SW 1271 (cell line): ENCODE results near the gene CSK.
A peak's percentile ranks its signal among the peaks of the same experiment; 100 is the strongest.

Experiments used
- DNase-seq, 2 experiments: peaks; one replicate each; lab custom pipeline; 2025; lab: John Stamatoyannopoulos, UW

Gene CSK

GRCh38 chr15:74826364-74826819 lies 44.5 kb downstream of the CSK start, which contains the start of gene CPLX3:
Gene CPLX3 (plus strand): TSS chr15:74826627. CDS start chr15:74826704, 77 bp downstream.
- no peak for DNase-seq

GRCh38 chr15:74826921-74827320 lies 45.0 kb downstream of the CSK start:
- DNase-seq: no peak

- no peak for DNase-seq
Observed at GRCh38 chr15:74827614-74828013, 45.7 kb downstream of the CSK start.

GRCh38 chr15:74828835-74829234 lies 47.0 kb downstream of the CSK start:
- no peak for DNase-seq

GRCh38 chr15:74829486-74829885 lies 47.6 kb downstream of the CSK start:
- DNase-seq: no peak

- no peak for DNase-seq
Observed at GRCh38 chr15:74829991-74830390, 48.1 kb downstream of the CSK start.

GRCh38 chr15:74830868-74831267 lies 49.0 kb downstream of the CSK start:
- no peak for DNase-seq

GRCh38 chr15:74831813-74832495 lies 50.1 kb downstream of the CSK start:
- DNase-seq: no peak

GRCh38 chr15:74832826-74833225 lies 50.9 kb downstream of the CSK start:
- DNase-seq: no peak

- DNase-seq: no peak
Observed at GRCh38 chr15:74833376-74834107, 51.7 kb downstream of the CSK start.

GRCh38 chr15:74835312-74835823 lies 53.5 kb downstream of the CSK start:
- peak; percentile 35 to 63 for DNase-seq

- no peak for DNase-seq
Observed at GRCh38 chr15:74836846-74837245, 55.0 kb downstream of the CSK start.

GRCh38 chr15:74837482-74838136 lies 55.7 kb downstream of the CSK start:
- DNase-seq: no peak

GRCh38 chr15:74838137-74838516 lies 56.2 kb downstream of the CSK start:
- no peak for DNase-seq

- no peak for DNase-seq
Observed at GRCh38 chr15:74838746-74839525, 57.1 kb downstream of the CSK start.

GRCh38 chr15:74839526-74840395 lies 57.9 kb downstream of the CSK start:
- no peak for DNase-seq

- no peak for DNase-seq
Observed at GRCh38 chr15:74840851-74841775, 59.2 kb downstream of the CSK start.

- DNase-seq: no peak
Observed at GRCh38 chr15:74841891-74842373, 60.1 kb downstream of the CSK start.

- DNase-seq: peak; percentile 42 to 75
Observed at GRCh38 chr15:74842581-74843444, 60.9 kb downstream of the CSK start, which contains the start of gene ULK3. Gene ULK3 (minus strand): TSS chr15:74843156. CDS start chr15:74843105, 51 bp downstream.
